HG02840 (cell line): Measurements from ENCODE around the gene EBF4.

Experiments used
- ATAC-seq: cut with Tn5 transposase; IDR thresholded peaks from one replicate; pipeline ENCODE4 v1.9.1; 2021; ENCODE audit warnings: mild to moderate bottlenecking, moderate library complexity, moderate number of reproducible peaks; ENCODE audit not compliant: unreplicated experiment, low FRiP score

The EBF4 gene

GRCh38 chr20:2778602-2779321 lies 86.2 kb downstream of the EBF4 start:
- ATAC-seq: no peak

GRCh38 chr20:2780948-2781347 lies 88.4 kb downstream of the EBF4 start:
- no peak for ATAC-seq

- no peak for ATAC-seq
These were observed 91.5 kb downstream of the EBF4 start for GRCh38 chr20:2783908-2784566.

- ATAC-seq: no peak
These were observed 100.9 kb downstream of the EBF4 start for GRCh38 chr20:2793471-2793870.

- no peak for ATAC-seq
These were observed 101.7 kb downstream of the EBF4 start for GRCh38 chr20:2794202-2794748.

- no peak for ATAC-seq
These were observed 102.4 kb downstream of the EBF4 start for GRCh38 chr20:2794866-2795447.

GRCh38 chr20:2795451-2795850 lies 102.9 kb downstream of the EBF4 start:
- no peak for ATAC-seq

- ATAC-seq: no peak
These were observed 103.6 kb downstream of the EBF4 start for GRCh38 chr20:2796011-2796660.

- ATAC-seq: no peak
These were observed 104.8 kb downstream of the EBF4 start for GRCh38 chr20:2797136-2797983.

GRCh38 chr20:2798095-2798805 lies 105.7 kb downstream of the EBF4 start:
- no peak for ATAC-seq

GRCh38 chr20:2798814-2799213 lies 106.2 kb downstream of the EBF4 start:
- ATAC-seq: no peak

GRCh38 chr20:2799271-2799670 lies 106.7 kb downstream of the EBF4 start:
- ATAC-seq: no peak

GRCh38 chr20:2799688-2800520 lies 107.3 kb downstream of the EBF4 start:
- no peak for ATAC-seq

GRCh38 chr20:2800521-2801285 lies 108.1 kb downstream of the EBF4 start, which contains the start of gene CPXM1:
TSS of gene CPXM1 (minus strand) at chr20:2800627. CDS start at chr20:2800572, 55 bp downstream.
- ATAC-seq: no peak

GRCh38 chr20:2801286-2801728 lies 108.7 kb downstream of the EBF4 start:
- no peak for ATAC-seq

- ATAC-seq: no peak
These were observed 111.7 kb downstream of the EBF4 start for GRCh38 chr20:2804041-2804828.
